OCI-LY1 (cell line): ENCODE results near the gene CLIC4.

Experiments
- H2AFZ ChIP-seq: fragments of 200-600 bp; sonication (generic), shearing (Covaris generic); 2 replicates; pipeline ENCODE4 v1.6.0; 2014; ENCODE audit warnings: antibody characterized with exemption, mild to moderate bottlenecking, low read length
- H3F3A ChIP-seq: fragments of 200-600 bp; sonication (generic), shearing (Covaris generic); 2 replicates; pipeline ENCODE4 v1.6.0; 2014; ENCODE audit warnings: mild to moderate bottlenecking, antibody characterized with exemption, low read length, moderate library complexity; ENCODE audit not compliant: insufficient read depth
- H3K27ac ChIP-seq: fragments of 200-600 bp; sonication (generic); 2 replicates; pipeline ENCODE4 v1.5.1; 2014; ENCODE audit warnings: low read length, mixed run types, mild to moderate bottlenecking, low read depth; ENCODE audit not compliant: poor library complexity, severe bottlenecking
- H3K27me3 ChIP-seq: fragments of 200-600 bp; sonication (generic); 2 replicates; pipeline ENCODE4 v1.6.0; 2014; ENCODE audit warnings: antibody characterized with exemption, mild to moderate bottlenecking, low read length, moderate library complexity; ENCODE audit not compliant: insufficient read depth
- H3K36me3 ChIP-seq: fragments of 200-600 bp; sonication (generic); 2 replicates; pipeline ENCODE4 v1.6.1; 2014; ENCODE audit warnings: mild to moderate bottlenecking, antibody characterized with exemption, low read length, moderate library complexity, mixed read lengths; ENCODE audit not compliant: insufficient read depth
- H3K4me1 ChIP-seq: fragments of 200-600 bp; sonication (generic); 2 replicates; pipeline ENCODE4 v1.5.1; 2014; ENCODE audit warnings: mild to moderate bottlenecking, low read length, moderate library complexity; ENCODE audit not compliant: insufficient read depth, severe bottlenecking
- H3K4me2 ChIP-seq: fragments of 200-600 bp; sonication (generic), shearing (Covaris generic); 2 replicates; pipeline ENCODE4 v1.6.1; 2014; ENCODE audit warnings: low read length
- H3K4me3 ChIP-seq: fragments of 200-600 bp; sonication (generic); 2 replicates; pipeline ENCODE4 v1.5.1; 2014; ENCODE audit warnings: low read length, low read depth, mild to moderate bottlenecking, mixed read lengths; ENCODE audit not compliant: poor library complexity, severe bottlenecking
- H3K79me2 ChIP-seq: fragments of 200-600 bp; shearing (Covaris generic); 2 replicates; pipeline ENCODE4 v1.6.1; 2016; ENCODE audit warnings: mixed run types, low read length, mixed read lengths; ENCODE audit not compliant: insufficient read depth
- H3K9ac ChIP-seq: fragments of 200-600 bp; sonication (generic), shearing (Covaris generic); 2 replicates; pipeline ENCODE4 v1.6.1; 2014; ENCODE audit warnings: mild to moderate bottlenecking, low read length, mixed read lengths
- H3K9me2 ChIP-seq: fragments of 200-600 bp; sonication (generic), shearing (Covaris generic); 2 replicates; pipeline ENCODE4 v1.6.1; 2014; ENCODE audit warnings: low read depth, mild to moderate bottlenecking, low read length, mixed read lengths
- H3K9me3 ChIP-seq: fragments of 200-600 bp; shearing (Covaris generic); 2 replicates; pipeline ENCODE4 v1.6.1; 2014; ENCODE audit warnings: low read length, mixed read lengths
- H4K20me1 ChIP-seq: fragments of 200-600 bp; sonication (generic), shearing (Covaris generic); 2 replicates; pipeline ENCODE4 v1.6.0; 2016; ENCODE audit warnings: mild to moderate bottlenecking, low read length; ENCODE audit not compliant: insufficient read depth
- EZH2 ChIP-seq: fragments of 200-600 bp; sonication (generic), shearing (Covaris generic); IDR thresholded peaks from 2 replicates; pipeline ENCODE4 v1.8.0; 2017; ENCODE audit warnings: borderline replicate concordance, mixed run types, mild to moderate bottlenecking, antibody characterized with exemption, low read length, moderate library complexity, mixed read lengths
- TF ChIP-seq, protein P1 (sequence below): fragments of 200-600 bp; sonication (generic), shearing (Covaris generic); IDR thresholded peaks from 2 replicates; pipeline ENCODE4 v1.5.1; 2017; ENCODE audit warnings: mild to moderate bottlenecking, antibody characterized with exemption, low read length, moderate library complexity, mixed read lengths

Gene CLIC4

GRCh38 chr1:24875257-24875656 lies 130.0 kb downstream of the CLIC4 start:
- Histone ChIP-seq H3K4me2 (no peak overlapping the region), H3K4me3 (no peak overlapping the region), H3F3A (no peaks in the 10 kb centered on the region), H3K4me1 (no peaks in the 10 kb centered on the region), H3K36me3 (no peaks in the 10 kb centered on the region), H3K9me3 (no peaks in the 10 kb centered on the region), H4K20me1 (no peaks in the 10 kb centered on the region), H3K27me3 (no peaks in the 10 kb centered on the region), H3K9ac (no peak overlapping the region), H3K79me2 (no peaks in the 10 kb centered on the region), H2AFZ (no peak overlapping the region), H3K9me2 (no peaks in the 10 kb centered on the region), H3K27ac (no peak overlapping the region)
- TF ChIP-seq, protein P1, sequence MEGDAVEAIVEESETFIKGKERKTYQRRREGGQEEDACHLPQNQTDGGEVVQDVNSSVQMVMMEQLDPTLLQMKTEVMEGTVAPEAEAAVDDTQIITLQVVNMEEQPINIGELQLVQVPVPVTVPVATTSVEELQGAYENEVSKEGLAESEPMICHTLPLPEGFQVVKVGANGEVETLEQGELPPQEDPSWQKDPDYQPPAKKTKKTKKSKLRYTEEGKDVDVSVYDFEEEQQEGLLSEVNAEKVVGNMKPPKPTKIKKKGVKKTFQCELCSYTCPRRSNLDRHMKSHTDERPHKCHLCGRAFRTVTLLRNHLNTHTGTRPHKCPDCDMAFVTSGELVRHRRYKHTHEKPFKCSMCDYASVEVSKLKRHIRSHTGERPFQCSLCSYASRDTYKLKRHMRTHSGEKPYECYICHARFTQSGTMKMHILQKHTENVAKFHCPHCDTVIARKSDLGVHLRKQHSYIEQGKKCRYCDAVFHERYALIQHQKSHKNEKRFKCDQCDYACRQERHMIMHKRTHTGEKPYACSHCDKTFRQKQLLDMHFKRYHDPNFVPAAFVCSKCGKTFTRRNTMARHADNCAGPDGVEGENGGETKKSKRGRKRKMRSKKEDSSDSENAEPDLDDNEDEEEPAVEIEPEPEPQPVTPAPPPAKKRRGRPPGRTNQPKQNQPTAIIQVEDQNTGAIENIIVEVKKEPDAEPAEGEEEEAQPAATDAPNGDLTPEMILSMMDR, result no peak
- TF ChIP-seq EZH2, result no peak

DNA sequence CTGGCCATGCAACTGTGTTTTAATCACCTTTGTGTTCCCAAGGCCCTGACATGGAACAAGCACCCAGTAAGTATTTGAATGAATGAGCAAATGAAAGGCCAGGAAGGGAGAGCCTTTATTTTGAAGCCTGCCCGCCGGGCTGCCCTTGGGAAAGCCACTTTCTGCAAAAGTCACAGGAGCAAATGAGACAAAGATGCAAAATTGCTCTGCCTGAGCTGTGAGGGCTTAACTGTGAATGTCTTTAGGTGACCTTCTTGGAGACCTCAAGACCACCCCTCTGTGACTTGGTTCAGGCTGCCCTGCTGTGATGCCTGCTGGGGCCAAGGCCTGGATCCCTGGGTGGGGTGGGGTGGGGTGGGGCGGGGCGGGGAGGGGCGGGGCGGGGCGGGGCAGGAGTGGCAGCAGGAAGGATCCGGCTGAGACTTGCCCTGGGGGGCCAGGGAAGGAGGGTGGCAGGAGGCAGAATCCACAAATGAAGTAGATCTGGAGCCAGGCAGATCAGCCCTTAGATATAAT lies 130.8 kb downstream of the CLIC4 start:
- Histone ChIP-seq H3K9me2 (no peaks in the 10 kb centered on the region), H3K9ac (no peak overlapping the region), H3K9me3 (no peaks in the 10 kb centered on the region), H3K27ac (no peak overlapping the region), H3K4me1 (no peaks in the 10 kb centered on the region), H3K36me3 (no peaks in the 10 kb centered on the region), H3F3A (no peaks in the 10 kb centered on the region), H3K27me3 (no peaks in the 10 kb centered on the region), H4K20me1 (no peaks in the 10 kb centered on the region), H3K4me2 (no peak overlapping the region), H3K79me2 (no peaks in the 10 kb centered on the region), H3K4me3 (no peak overlapping the region), H2AFZ (no peak overlapping the region)
- TF ChIP-seq, protein P1, result no peak
- no peak for TF ChIP-seq EZH2

DNA sequence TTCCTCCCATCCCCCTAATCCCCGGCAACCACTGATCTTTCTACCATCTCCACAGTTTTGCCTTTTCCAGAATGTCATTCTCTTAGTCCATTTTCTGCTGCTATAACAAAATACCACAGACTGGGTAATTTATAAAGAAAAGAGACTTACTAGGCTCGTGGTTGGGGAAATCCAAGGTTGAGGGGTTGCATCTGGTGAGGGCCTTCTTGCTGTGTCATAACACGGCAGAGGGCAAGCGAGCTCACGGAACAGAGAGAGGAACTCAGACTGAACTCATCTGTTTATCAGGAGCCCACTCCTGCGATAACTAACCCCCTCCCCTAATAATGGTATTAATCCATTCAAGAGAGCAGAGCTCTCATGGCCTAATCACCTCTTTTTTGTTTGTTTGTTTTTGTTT lies 132.8 kb downstream of the CLIC4 start:
- H3K27ac ChIP-seq, result no peak overlapping the region
- no peaks in the 10 kb centered on the region for H3K36me3 ChIP-seq
- no peak overlapping the region for H3K4me2 ChIP-seq
- no peak overlapping the region for H2AFZ ChIP-seq
- no peaks in the 10 kb centered on the region for H3K9me2 ChIP-seq
- H3K4me3 ChIP-seq, result no peak overlapping the region
- no peaks in the 10 kb centered on the region for H3K79me2 ChIP-seq
- H3K27me3 ChIP-seq, result no peaks in the 10 kb centered on the region
- H3F3A ChIP-seq, result no peaks in the 10 kb centered on the region
- no peaks in the 10 kb centered on the region for H4K20me1 ChIP-seq
- no peak overlapping the region for H3K9ac ChIP-seq
- H3K9me3 ChIP-seq, result no peaks in the 10 kb centered on the region
- no peak for TF ChIP-seq EZH2
- TF ChIP-seq, protein P1, result no peak
- no peaks in the 10 kb centered on the region for H3K4me1 ChIP-seq
